NB4 (cell line): ENCODE measurements around the gene KCNK2.

Experiments
- DNase-seq: peaks from one replicate; pipeline ENCODE4 v3.0.0; 2010; ENCODE audit warnings: low read depth
- H3K4me3 ChIP-seq: one replicate; pipeline ENCODE4 v1.5.1; 2011; ENCODE audit warnings: mild to moderate bottlenecking, low read depth, low read length, moderate library complexity
- CTCF ChIP-seq: IDR thresholded peaks from one replicate; pipeline ENCODE4 v1.5.1; 2012; ENCODE audit warnings: low read depth, low read length
- MYC ChIP-seq: IDR thresholded peaks from 2 replicates; pipeline ENCODE4 v1.6.1; 2011; ENCODE audit warnings: low read depth, low read length
- POLR2A ChIP-seq: IDR thresholded peaks from 2 replicates; pipeline ENCODE4 v1.6.1; 2011; ENCODE audit warnings: mild to moderate bottlenecking; ENCODE audit not compliant: insufficient read length; ENCODE audit errors: extremely low read depth
- TF ChIP-seq, protein P1 (sequence below): IDR thresholded peaks from 2 replicates; pipeline ENCODE4 v1.6.1; 2011; ENCODE audit warnings: low read depth, low read length

The KCNK2 gene

GRCh38 chr1:215263636-215264035, 181.1 kb downstream of the KCNK2 start:
- DNase-seq: no peak
- H3K4me3 ChIP-seq: no peak overlapping the region
- no peak for TF ChIP-seq POLR2A
- TF ChIP-seq, protein P1, sequence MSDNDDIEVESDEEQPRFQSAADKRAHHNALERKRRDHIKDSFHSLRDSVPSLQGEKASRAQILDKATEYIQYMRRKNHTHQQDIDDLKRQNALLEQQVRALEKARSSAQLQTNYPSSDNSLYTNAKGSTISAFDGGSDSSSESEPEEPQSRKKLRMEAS: no peak
- no peak for TF ChIP-seq MYC
- no peak for TF ChIP-seq CTCF

DNA sequence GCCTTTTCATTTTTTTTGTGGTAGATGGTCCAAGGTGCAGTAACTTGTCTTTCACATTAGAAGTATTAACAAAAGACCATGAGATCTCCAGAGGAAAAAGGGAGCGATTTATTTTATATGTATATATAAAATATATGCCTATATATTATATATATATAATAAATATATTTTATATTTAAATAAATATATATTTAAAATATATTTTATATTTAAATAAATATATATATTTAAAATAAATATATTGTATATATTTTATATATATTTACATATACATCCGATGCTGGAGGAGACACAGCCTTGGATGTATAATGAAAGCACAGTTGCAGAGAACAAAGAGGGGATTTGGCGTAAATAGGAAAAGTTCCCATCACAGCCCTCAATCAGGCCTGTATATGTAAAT, 182.1 kb downstream of the KCNK2 start:
- no peak for DNase-seq
- TF ChIP-seq, protein P1: no peak
- TF ChIP-seq POLR2A (no peak), MYC (no peak), CTCF (no peak)
- H3K4me3 ChIP-seq: no peak overlapping the region

- TF ChIP-seq POLR2A (no peak), MYC (no peak), CTCF (no peak)
- TF ChIP-seq, protein P1: no peak
- DNase-seq: no peak
- H3K4me3 ChIP-seq: no peak overlapping the region
These were observed 185.0 kb downstream of the KCNK2 start for GRCh38 chr1:215267495-215267894.

- H3K4me3 ChIP-seq: no peak overlapping the region
- TF ChIP-seq MYC: no peak
- TF ChIP-seq, protein P1: no peak
- no peak for TF ChIP-seq POLR2A
- no peak for TF ChIP-seq CTCF
- no peak for DNase-seq
These were observed 187.4 kb downstream of the KCNK2 start for GRCh38 chr1:215269955-215270354.

DNA sequence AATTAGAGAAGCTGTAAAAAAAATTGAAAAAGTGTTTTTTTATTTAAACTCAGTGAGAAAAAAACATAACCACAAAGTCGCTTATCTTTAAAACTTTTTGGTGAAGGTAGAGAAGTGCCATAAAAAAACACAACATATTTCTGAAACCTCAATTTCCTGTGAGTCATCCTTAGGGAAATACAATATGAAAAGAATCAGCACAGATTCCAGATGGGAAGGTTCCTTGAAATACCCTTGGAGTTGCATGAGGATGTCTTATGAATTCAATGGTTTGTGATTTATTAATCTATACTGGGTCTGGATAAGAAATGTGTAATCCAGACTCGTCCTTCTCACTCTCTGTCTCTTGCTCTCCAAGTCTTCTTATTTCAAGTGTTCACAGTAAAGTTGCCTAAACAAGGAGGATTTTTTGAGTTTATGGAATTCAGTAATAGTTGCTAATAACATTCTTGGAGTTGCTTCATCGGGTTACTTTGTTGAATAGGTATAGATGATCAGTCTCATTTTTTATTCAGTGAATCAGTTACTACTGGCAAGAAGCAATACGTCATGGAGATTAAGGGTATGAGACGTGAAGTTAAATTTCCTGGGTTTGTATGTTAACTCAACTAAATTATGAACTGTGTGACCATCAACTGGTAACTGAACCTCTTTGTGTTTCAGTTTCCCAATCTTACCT, 191.4 kb downstream of the KCNK2 start:
- H3K4me3 ChIP-seq: no peak overlapping the region
- TF ChIP-seq CTCF (no peak), POLR2A (no peak), MYC (no peak)
- TF ChIP-seq, protein P1: no peak
- DNase-seq: no peak
